Transverse colon (tissue), 4 donors: ENCODE data around the gene GPI. TPM values are rescaled to one million over a fixed set of nuclear protein-coding genes. Genes with fewer than 3 reads are reported as not detected.

Source experiments
- DNase-seq: peaks from one replicate; pipeline ENCODE4 v3.0.0-alpha.2; 2019
- H3K27ac ChIP-seq, 4 donors: fragments of 200-600 bp; sonication (generic); 2 replicates each; pipeline ENCODE4 v1.5.1; 2016 to 2018; ENCODE audit warnings: inconsistent platforms in 4 of 4
- H3K27me3 ChIP-seq: fragments of 200-600 bp; sonication (generic); 2 replicates; pipeline ENCODE4 v1.5.1; 2017; ENCODE audit warnings: inconsistent platforms
- H3K36me3 ChIP-seq, 4 donors: fragments of 200-600 bp; sonication (generic); 2 replicates each; pipeline ENCODE4 v1.5.1; 2017 to 2019; ENCODE audit warnings: inconsistent platforms in 4 of 4
- H3K4me1 ChIP-seq, 4 donors: fragments of 200-600 bp; sonication (generic); 2 replicates each; pipeline ENCODE4 v1.5.1; 2017 to 2020; ENCODE audit warnings: inconsistent platforms in 4 of 4
- H3K4me3 ChIP-seq, 4 donors: fragments of 200-600 bp; sonication (generic); 1 replicate in 1 of 4; 2 replicates in 3 of 4; pipeline versions ENCODE4 v1.5.1 to v1.6.1; 2017 to 2019; ENCODE audit warnings: inconsistent platforms in 4 of 4
- H3K9me3 ChIP-seq, 2 donors: fragments of 200-600 bp; sonication (generic); 2 replicates each; pipeline ENCODE4 v1.5.1; 2017 to 2019; ENCODE audit warnings: inconsistent platforms in 2 of 2
- EP300 ChIP-seq: sonication (generic); formaldehyde crosslinking; IDR thresholded peaks from one replicate; pipeline ENCODE4 v1.6.1; 2017; ENCODE audit warnings: antibody characterized with exemption, low read depth
- POLR2A ChIP-seq: fragments of 450-650 bp; IDR thresholded peaks from one replicate; pipeline ENCODE4 v1.6.1; 2016; ENCODE audit warnings: antibody characterized with exemption, mild to moderate bottlenecking, moderate library complexity
- POLR2AphosphoS5 ChIP-seq, 3 donors: sonication (generic); formaldehyde crosslinking; IDR thresholded peaks; one replicate each; pipeline ENCODE4 v1.6.1; 2016; ENCODE audit warnings: antibody characterized with exemption in 3 of 3
- WGBS, 2 donors: methylation state at CpG; one replicate each; pipeline ENCODE4 v1.1.5; 2018; ENCODE audit warnings: low coverage in 1 of 2; 5-methylcytosine and 5-hydroxymethylcytosine counted together
- in situ Hi-C, 4 donors: fragments of 200-750 bp; cut with MboI; loops; one replicate each; pipeline versions ENCODE4 v1.15.0 to v1.15.1; 2017; ENCODE audit warnings: low sequenced_read_pairs in 3 of 4, low pct_ligation_motif_present in 1 of 4, low pct_unique_long_range_greater_than_20kb in 1 of 4
- intact Hi-C: fragments of 100-400 bp; cut with DNase I; formaldehyde crosslinking; loops from one replicate; pipeline ENCODE4 v1.15.1; 2023; ENCODE audit warnings: low total_unique reads
- total RNA-seq, 4 donors: library from RNA; depleted of rRNA; stranded (reverse); fragments of >200 nt; gene quantifications; one replicate each; pipeline ENCODE4 v1.1.0, GENCODE V29; 2016
- TF ChIP-seq, protein P1 (sequence below), 5 experiments: fragments of 200-600 bp in 3 of 5; fragments of 450-650 bp in 2 of 5; sonication (generic) in 3 of 5; IDR thresholded peaks; 1 replicate in 2 of 5; 2 replicates in 3 of 5; pipeline ENCODE4 v1.5.1; 2016 to 2017; ENCODE audit warnings: antibody characterized with exemption in 5 of 5, inconsistent platforms in 3 of 5, mild to moderate bottlenecking in 2 of 5, moderate library complexity in 1 of 5

GPI gene
- total RNA-seq, 4 donors from 2014 or later = 112 to 531 (median 220) TPM

DNA sequence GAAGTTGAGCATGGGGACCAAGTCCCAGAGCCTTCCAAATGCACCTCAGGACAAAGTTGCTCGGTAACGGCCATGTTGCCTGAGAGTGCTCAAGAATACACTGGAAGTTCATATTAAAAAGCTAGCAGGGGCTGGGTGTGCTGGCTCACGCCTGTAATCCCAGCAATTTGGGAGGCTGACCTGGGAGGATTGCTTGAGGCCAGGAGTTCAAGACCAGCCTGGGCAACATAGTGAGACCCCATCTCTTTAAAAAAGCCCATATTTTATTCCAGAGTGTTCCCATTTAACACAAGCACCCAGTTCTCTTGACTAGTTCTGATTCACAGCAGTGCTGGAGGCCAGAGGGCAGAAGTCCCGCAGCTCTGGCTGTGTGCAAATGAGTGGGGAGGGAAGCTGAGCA is 8.1 kb upstream of the GPI start:
- TF ChIP-seq POLR2A (no peak), POLR2AphosphoS5 (IDR thresholded peaks at IDR 0.05) (no peak), EP300 (no peak)
- TF ChIP-seq, protein P1, sequence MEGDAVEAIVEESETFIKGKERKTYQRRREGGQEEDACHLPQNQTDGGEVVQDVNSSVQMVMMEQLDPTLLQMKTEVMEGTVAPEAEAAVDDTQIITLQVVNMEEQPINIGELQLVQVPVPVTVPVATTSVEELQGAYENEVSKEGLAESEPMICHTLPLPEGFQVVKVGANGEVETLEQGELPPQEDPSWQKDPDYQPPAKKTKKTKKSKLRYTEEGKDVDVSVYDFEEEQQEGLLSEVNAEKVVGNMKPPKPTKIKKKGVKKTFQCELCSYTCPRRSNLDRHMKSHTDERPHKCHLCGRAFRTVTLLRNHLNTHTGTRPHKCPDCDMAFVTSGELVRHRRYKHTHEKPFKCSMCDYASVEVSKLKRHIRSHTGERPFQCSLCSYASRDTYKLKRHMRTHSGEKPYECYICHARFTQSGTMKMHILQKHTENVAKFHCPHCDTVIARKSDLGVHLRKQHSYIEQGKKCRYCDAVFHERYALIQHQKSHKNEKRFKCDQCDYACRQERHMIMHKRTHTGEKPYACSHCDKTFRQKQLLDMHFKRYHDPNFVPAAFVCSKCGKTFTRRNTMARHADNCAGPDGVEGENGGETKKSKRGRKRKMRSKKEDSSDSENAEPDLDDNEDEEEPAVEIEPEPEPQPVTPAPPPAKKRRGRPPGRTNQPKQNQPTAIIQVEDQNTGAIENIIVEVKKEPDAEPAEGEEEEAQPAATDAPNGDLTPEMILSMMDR (IDR thresholded peaks at IDR 0.05) = no peak
- Histone ChIP-seq H3K27ac (no peak overlapping the region), H3K4me3 (no peak overlapping the region), H3K27me3 (no peaks in the 10 kb centered on the region), H3K36me3 (peaks cover 0 to 5% (median 0%) of the 10 kb centered on the region in 4 donors), H3K4me1 (peaks cover 7 to 17% (median 12%) of the 10 kb centered on the region in 4 donors), H3K9me3 (no peaks in the 10 kb centered on the region)
- intact Hi-C loops (no loop called here), in situ Hi-C loops (no loop called here)
- DNase-seq = no peak
- WGBS, 2 donors = 89 to 100% methylated on average over 1 to 4 of the region's 4 CpGs

DNA sequence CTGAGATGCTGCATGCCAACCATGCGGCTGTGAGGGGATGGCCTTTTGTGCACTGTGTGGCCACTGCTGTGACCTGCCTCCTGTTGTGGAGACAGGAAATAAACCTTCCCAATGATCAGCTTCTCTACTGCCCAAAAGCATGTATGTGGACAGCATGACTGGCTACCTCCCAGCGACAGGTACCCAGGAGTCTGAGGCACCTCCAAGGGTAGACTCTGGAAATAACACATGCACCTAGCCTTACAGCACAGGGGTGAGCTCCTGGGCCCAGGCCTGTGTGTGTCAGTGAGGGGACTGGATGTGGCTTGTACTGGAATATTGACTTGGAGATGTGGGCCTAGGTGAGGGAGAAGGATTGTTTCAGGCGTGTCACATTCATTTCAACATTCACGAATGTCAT is 7.6 kb upstream of the GPI start:
- Histone ChIP-seq H3K27me3 (no peaks in the 10 kb centered on the region), H3K27ac (no peak overlapping the region), H3K9me3 (no peaks in the 10 kb centered on the region), H3K4me3 (no peak overlapping the region), H3K36me3 (peaks cover 0 to 5% (median 0%) of the 10 kb centered on the region in 4 donors), H3K4me1 (peaks cover 7 to 17% (median 12%) of the 10 kb centered on the region in 4 donors)
- intact Hi-C loops (no loop called here), in situ Hi-C loops (no loop called here)
- TF ChIP-seq EP300 (no peak), POLR2A (no peak), POLR2AphosphoS5 (IDR thresholded peaks at IDR 0.05) (no peak)
- TF ChIP-seq, protein P1 (IDR thresholded peaks at IDR 0.05) = no peak
- no peak for DNase-seq
- 94% methylated on average over 4 of the region's 4 CpGs; no CpG with 5 or more reads in 1 of the 2 donors for WGBS, 2 donors

DNA sequence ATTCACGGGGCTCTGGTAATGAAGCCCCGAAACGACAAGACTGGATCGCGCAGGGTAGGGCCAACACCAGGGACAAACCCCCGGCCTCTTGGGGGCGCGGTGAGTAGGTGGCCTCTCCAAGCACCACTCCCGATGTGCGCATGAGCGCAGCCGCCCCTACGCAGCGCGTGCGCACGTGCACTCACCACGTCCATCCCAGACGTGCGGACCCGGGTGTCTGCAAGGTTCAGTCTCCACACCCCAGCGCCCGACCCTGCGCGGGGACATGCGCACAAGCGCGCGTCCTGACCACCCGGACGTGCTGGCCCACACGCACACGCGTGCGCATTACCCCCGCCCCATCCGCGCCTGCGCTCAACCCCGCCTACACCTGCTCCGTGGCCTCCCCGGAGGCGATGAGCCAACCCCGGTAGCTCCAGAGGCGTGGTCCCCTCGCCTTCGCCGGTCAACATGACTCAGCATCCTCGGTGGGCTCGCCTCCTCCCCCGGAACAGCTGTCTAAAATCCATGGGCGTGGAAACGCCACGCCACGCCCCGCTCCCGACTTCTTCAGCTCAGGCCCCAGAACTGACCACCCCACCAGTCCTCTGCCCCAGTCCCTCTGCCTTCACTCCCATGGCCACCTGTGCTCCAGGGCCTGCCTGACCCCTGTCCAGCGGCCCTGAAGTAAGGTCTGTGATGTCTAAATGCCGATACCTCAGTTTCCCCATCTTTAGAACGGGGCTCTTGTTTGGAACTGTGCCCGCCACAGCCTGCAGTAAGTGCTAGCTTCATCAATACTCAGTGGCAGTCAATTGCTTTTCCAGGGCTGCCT is 5.6 kb upstream of the GPI start:
- H3K9me3 ChIP-seq = no peaks in the 10 kb centered on the region
- intact Hi-C loops (no loop called here), in situ Hi-C loops (no loop called here)
- peak overlapping the region; percentile 33 to 56 (median 36) for H3K4me3 ChIP-seq
- H3K4me1 ChIP-seq = peaks cover 7 to 17% (median 13%) of the 10 kb centered on the region in 4 donors
- H3K27me3 ChIP-seq = no peaks in the 10 kb centered on the region
- H3K27ac ChIP-seq = peak overlapping the region; percentile 77 to 87 (median 86)
- DNase-seq = peak; percentile 98
- no peaks in the 10 kb centered on the region for H3K36me3 ChIP-seq
- WGBS, 2 donors = 5 to 60% methylated on average over 2 to 42 of the region's 61 CpGs
- TF ChIP-seq POLR2A (peak; percentile 56), EP300 (no peak), POLR2AphosphoS5 (IDR thresholded peaks at IDR 0.05) (peak in 2 of 3 donors; percentile 74 to 79)
- TF ChIP-seq, protein P1 (IDR thresholded peaks at IDR 0.05) = peak; percentile 35 to 60 (median 41)

DNA sequence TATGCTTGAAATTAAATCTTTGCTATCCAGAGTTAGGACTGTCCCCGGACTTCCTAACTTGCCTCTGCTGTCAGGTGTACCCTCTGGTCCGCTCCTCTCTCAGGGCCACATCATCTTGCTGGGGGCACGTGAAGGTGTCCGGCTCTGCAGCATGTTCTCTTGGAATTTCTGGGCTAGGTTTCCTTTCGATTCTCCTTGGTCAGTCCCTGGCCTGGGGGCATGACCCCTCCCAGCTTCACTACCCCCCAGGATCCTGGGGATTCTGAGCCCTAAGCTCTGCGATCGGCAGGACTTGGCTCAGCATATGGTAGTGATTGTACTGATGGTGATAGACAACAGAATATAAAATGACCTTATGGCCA is 5.1 kb upstream of the GPI start:
- in situ Hi-C loops (no loop called here), intact Hi-C loops (no loop called here)
- no peak for TF ChIP-seq POLR2AphosphoS5 (IDR thresholded peaks at IDR 0.05)
- TF ChIP-seq POLR2A = no peak
- no peak for TF ChIP-seq EP300
- TF ChIP-seq, protein P1 (IDR thresholded peaks at IDR 0.05) = no peak
- H3K36me3 ChIP-seq = no peaks in the 10 kb centered on the region
- peak overlapping the region in 3 of 4 donors; percentile 33 to 56 (median 35) for H3K4me3 ChIP-seq
- H3K9me3 ChIP-seq = no peaks in the 10 kb centered on the region
- H3K27me3 ChIP-seq = no peaks in the 10 kb centered on the region
- 84% methylated on average over 7 of the region's 7 CpGs; no CpG with 5 or more reads in 1 of the 2 donors for WGBS, 2 donors
- H3K4me1 ChIP-seq = peaks cover 7 to 22% (median 18%) of the 10 kb centered on the region in 4 donors
- no peak for DNase-seq
- H3K27ac ChIP-seq = peak overlapping the region; percentile 77 to 87 (median 86)
